Chondrocyte (in vitro differentiated cells): ENCODE data around the gene HLCS. TPM values are rescaled to one million over a fixed set of nuclear protein-coding genes. Genes with fewer than 3 reads are reported as not detected.

Source experiments
- DNase-seq: peaks from one replicate; pipeline ENCODE4 v3.0.0; 2021; ENCODE audit warnings: mixed read lengths, low spot score
- H3K27ac Mint-ChIP-seq: one replicate; pipeline ENCODE4 v1.8.0; 2021; ENCODE audit warnings: mild to moderate bottlenecking, moderate library complexity, mixed read lengths; ENCODE audit not compliant: unreplicated experiment
- H3K27me3 Mint-ChIP-seq: 2 replicates; pipeline ENCODE4 v1.8.0; 2021; ENCODE audit warnings: low read depth, mixed read lengths
- H3K36me3 Mint-ChIP-seq: 2 replicates; pipeline ENCODE4 v1.8.0; 2021; ENCODE audit warnings: low read depth, mixed read lengths
- H3K4me1 Mint-ChIP-seq: 2 replicates; pipeline ENCODE4 v1.8.0; 2021; ENCODE audit warnings: low read depth, mild to moderate bottlenecking, mixed read lengths
- H3K4me3 Mint-ChIP-seq: one replicate; pipeline ENCODE4 v1.8.0; 2021; ENCODE audit warnings: mild to moderate bottlenecking, moderate library complexity, mixed read lengths; ENCODE audit not compliant: unreplicated experiment
- H3K9me3 Mint-ChIP-seq: 2 replicates; pipeline ENCODE4 v1.8.0; 2021; ENCODE audit warnings: low read depth, mixed read lengths
- CTCF ChIP-seq: fragments of 200-600 bp; sonication (generic); IDR thresholded peaks from 2 replicates; pipeline ENCODE4 v1.5.0; 2021; ENCODE audit warnings: antibody characterized with exemption, mild to moderate bottlenecking, moderate library complexity
- total RNA-seq: library from RNA; stranded (reverse); gene quantifications from 3 replicates; pipeline ENCODE4 v1.2.1, GENCODE V29; 2021

The HLCS gene
- total RNA-seq, 1 donor from 2014 or later = 30.4 TPM

- Mint-ChIP-seq H3K27ac (no peak overlapping the region), H3K36me3 (no peaks in the 10 kb centered on the region), H3K4me1 (no peaks in the 10 kb centered on the region), H3K27me3 (peaks cover 2% of the 10 kb centered on the region), H3K9me3 (no peaks in the 10 kb centered on the region), H3K4me3 (no peak overlapping the region)
- TF ChIP-seq CTCF = no peak
- no peak for DNase-seq
Measured at GRCh38 chr21:36741506-36741905, 225.0 kb downstream of the HLCS start.

DNA sequence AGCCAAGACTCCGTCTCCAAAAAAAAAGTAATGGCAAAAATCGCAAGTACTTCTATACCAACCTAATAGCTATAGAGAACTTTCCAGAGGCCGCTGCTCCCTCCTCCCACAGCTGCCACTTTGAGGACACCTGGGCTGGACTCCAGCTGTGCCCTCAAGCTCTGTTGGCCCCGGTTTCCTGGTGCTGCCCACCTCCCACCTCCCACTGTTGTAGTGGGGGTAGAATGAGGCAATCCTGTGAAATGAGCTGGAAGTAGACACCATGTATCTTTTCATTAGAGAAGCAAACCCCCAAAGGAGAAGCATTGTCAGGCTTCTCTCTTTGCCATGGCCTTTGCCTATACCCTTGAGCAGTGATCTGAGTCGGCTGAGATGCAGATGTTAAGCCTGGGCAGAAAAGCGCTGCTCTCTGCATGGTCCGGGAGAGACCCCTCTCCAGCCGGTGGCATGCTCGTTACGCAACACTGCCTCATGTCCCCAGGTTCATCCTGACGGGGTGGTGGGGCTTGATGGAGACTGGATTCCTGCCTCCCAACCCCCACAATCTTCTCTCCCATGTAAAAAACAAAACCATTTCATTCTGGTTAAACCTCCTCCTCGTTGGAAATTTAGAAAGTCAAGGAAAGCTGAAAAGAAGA is 227.9 kb downstream of the HLCS start:
- no peak overlapping the region for H3K4me3 Mint-ChIP-seq
- no peaks in the 10 kb centered on the region for H3K9me3 Mint-ChIP-seq
- peaks cover 2% of the 10 kb centered on the region for H3K27me3 Mint-ChIP-seq
- H3K27ac Mint-ChIP-seq = no peak overlapping the region
- no peak for DNase-seq
- no peaks in the 10 kb centered on the region for H3K36me3 Mint-ChIP-seq
- TF ChIP-seq CTCF = no peak
- no peaks in the 10 kb centered on the region for H3K4me1 Mint-ChIP-seq

- Mint-ChIP-seq H3K27ac (no peak overlapping the region), H3K27me3 (peaks cover 11% of the 10 kb centered on the region), H3K9me3 (no peaks in the 10 kb centered on the region), H3K4me1 (peaks cover 2% of the 10 kb centered on the region), H3K36me3 (no peaks in the 10 kb centered on the region), H3K4me3 (no peak overlapping the region)
- TF ChIP-seq CTCF = no peak
- DNase-seq = no peak
Measured at GRCh38 chr21:36735724-36736320, 230.6 kb downstream of the HLCS start.

DNA sequence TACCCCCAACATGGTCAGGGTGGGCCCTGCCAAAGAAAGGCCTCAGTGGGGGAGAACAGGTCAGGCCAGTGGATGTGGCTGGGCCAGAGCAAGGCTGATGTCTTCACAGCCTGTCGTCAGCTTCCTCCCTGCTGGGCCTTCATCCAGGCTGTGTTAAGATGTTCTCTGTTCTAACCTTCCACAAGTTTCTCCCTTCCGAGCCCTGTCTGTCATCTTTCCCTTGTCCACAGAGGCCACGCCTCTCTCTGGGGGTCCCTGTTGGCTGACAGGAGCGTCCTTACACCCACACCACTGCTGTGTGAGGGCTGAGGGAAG is 231.3 kb downstream of the HLCS start:
- H3K4me3 Mint-ChIP-seq = no peak overlapping the region
- H3K27ac Mint-ChIP-seq = no peak overlapping the region
- peaks cover 9% of the 10 kb centered on the region for H3K4me1 Mint-ChIP-seq
- no peaks in the 10 kb centered on the region for H3K36me3 Mint-ChIP-seq
- DNase-seq = no peak
- TF ChIP-seq CTCF = no peak
- no peaks in the 10 kb centered on the region for H3K9me3 Mint-ChIP-seq
- peaks cover 12% of the 10 kb centered on the region for H3K27me3 Mint-ChIP-seq

DNA sequence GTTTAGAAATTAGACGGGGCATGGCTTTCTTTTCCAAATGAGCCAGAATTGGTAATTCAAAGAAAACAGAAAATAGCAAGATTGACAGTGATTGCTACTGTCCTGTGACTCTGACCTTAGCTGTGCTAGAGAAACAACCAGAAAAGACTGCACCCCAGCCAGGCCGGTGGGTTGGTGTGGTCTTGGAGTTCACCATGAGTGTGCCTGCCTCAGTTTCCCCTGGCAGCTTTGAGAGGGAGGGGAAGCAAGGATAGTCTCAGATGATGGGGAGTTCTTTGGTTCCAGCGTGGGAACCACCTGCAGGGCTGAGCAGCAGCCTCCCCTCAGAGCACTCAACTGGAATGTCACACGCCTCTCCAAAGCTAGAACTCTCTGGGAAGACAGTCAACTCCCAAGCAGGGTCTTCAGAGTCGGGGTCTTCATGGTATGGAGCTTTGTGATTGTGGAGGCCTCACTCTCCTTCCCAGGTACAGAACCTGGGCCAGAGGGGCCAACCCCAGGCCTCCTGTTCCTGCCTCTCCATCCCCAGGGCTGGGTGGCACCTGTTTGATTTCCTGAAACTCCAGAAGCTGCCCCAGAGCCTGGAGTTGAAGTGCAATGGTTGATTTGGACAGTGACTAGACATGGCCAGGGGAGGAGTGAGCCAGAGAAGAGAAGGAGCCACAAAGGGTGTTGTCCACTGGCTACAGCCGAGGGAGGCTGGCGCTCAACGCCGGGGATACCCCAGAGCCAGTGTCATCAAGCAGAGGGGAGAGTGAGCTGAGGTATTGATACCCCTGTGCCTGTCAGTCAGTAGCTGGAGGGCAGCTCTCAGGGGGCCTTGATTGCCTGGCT is 231.9 kb downstream of the HLCS start:
- no peak overlapping the region for H3K4me3 Mint-ChIP-seq
- DNase-seq = no peak
- H3K9me3 Mint-ChIP-seq = no peaks in the 10 kb centered on the region
- H3K27me3 Mint-ChIP-seq = peaks cover 15% of the 10 kb centered on the region
- no peaks in the 10 kb centered on the region for H3K36me3 Mint-ChIP-seq
- peaks cover 9% of the 10 kb centered on the region for H3K4me1 Mint-ChIP-seq
- TF ChIP-seq CTCF = no peak
- no peak overlapping the region for H3K27ac Mint-ChIP-seq
